Keratinocyte (primary cell): ENCODE results near the gene MRFAP1. TPM values are rescaled to one million over a fixed set of nuclear protein-coding genes. Genes with fewer than 3 reads are reported as not detected.

Source experiments
- DNase-seq: peaks from one replicate; pipeline ENCODE4 v3.0.0-alpha.2; 2011; ENCODE audit warnings: low read depth, missing footprints, low spot score
- FAIRE-seq: peaks from 2 replicates; lab custom pipeline; 2011; peaks lifted over from hg19 to GRCh38; lab: Jason Lieb, UNC
- H2AFZ ChIP-seq: 2 replicates; pipeline ENCODE4 v1.6.0; 2012; ENCODE audit warnings: low read length, control low read depth, inconsistent platforms; ENCODE audit not compliant: control insufficient read depth
- H3K27ac ChIP-seq: 2 replicates; pipeline ENCODE4 v1.5.1; 2011; ENCODE audit warnings: low read length; ENCODE audit not compliant: control insufficient read depth, insufficient read depth
- H3K27me3 ChIP-seq: 3 replicates; pipeline ENCODE4 v1.6.0; 2011; ENCODE audit warnings: low read length; ENCODE audit not compliant: control insufficient read depth, insufficient read depth; ENCODE audit errors: extremely low read depth
- H3K36me3 ChIP-seq, 2 experiments: 2 replicates in 1 of 2; 3 replicates in 1 of 2; pipeline ENCODE4 v1.5.1; 2011; ENCODE audit warnings: low read length in 2 of 2, mild to moderate bottlenecking in 1 of 2; ENCODE audit not compliant: control insufficient read depth in 2 of 2, insufficient read depth in 2 of 2; ENCODE audit errors: extremely low read depth in 1 of 2
- H3K4me1 ChIP-seq: 3 replicates; pipeline ENCODE4 v1.5.1; 2011; ENCODE audit warnings: low read length; ENCODE audit not compliant: control insufficient read depth, insufficient read depth; ENCODE audit errors: extremely low read depth
- H3K4me2 ChIP-seq: 3 replicates; pipeline ENCODE4 v1.6.0; 2011; ENCODE audit warnings: low read depth, low read length; ENCODE audit not compliant: control insufficient read depth, insufficient read depth; ENCODE audit errors: extremely low read depth
- H3K4me3 ChIP-seq, 3 experiments: fragments of 200-600 bp in 1 of 3; sonication (generic) in 1 of 3; 2 replicates in 2 of 3; 3 replicates in 1 of 3; pipeline ENCODE4 v1.5.1; 2011 to 2016; ENCODE audit warnings: low read length in 3 of 3, mild to moderate bottlenecking in 3 of 3, control low read depth in 2 of 3, inconsistent platforms in 1 of 3, low read depth in 1 of 3, mixed read lengths in 1 of 3, mixed run types in 1 of 3, moderate library complexity in 1 of 3; ENCODE audit not compliant: control insufficient read depth in 2 of 3, insufficient read depth in 2 of 3; ENCODE audit errors: extremely low read depth in 1 of 3
- H3K79me2 ChIP-seq: 2 replicates; pipeline ENCODE4 v1.6.0; 2012; ENCODE audit warnings: low read length; ENCODE audit not compliant: control insufficient read depth, insufficient read depth
- H3K9ac ChIP-seq: 3 replicates; pipeline ENCODE4 v1.6.0; 2011; ENCODE audit warnings: low read length; ENCODE audit not compliant: control insufficient read depth, insufficient read depth; ENCODE audit errors: extremely low read depth
- H3K9me1 ChIP-seq: 3 replicates; pipeline ENCODE4 v1.6.0; 2011; ENCODE audit warnings: low read length; ENCODE audit not compliant: control insufficient read depth, insufficient read depth; ENCODE audit errors: extremely low read depth
- H3K9me3 ChIP-seq: 2 replicates; pipeline ENCODE4 v1.5.1; 2012; ENCODE audit warnings: low read depth, low read length; ENCODE audit not compliant: control insufficient read depth
- H4K20me1 ChIP-seq: 3 replicates; pipeline ENCODE4 v1.6.0; 2011; ENCODE audit warnings: low read length; ENCODE audit not compliant: control insufficient read depth, insufficient read depth; ENCODE audit errors: extremely low read depth
- CTCF ChIP-seq, 3 experiments: IDR thresholded peaks in 1 of 3; conservative IDR thresholded peaks in 1 of 3; optimal IDR thresholded peaks in 1 of 3; 2 replicates in 2 of 3; 3 replicates in 1 of 3; pipeline versions ENCODE3 to v1.5.1; 2011; ENCODE audit warnings: low read length in 3 of 3, mild to moderate bottlenecking in 3 of 3, moderate library complexity in 2 of 3, control low read depth in 1 of 3, inconsistent platforms in 1 of 3; ENCODE audit not compliant: insufficient read depth in 2 of 3; ENCODE audit errors: extremely low read depth in 1 of 3
- EZH2 ChIP-seq: IDR thresholded peaks from one replicate; pipeline ENCODE4 v1.6.1; 2012; ENCODE audit warnings: inconsistent platforms, mild to moderate bottlenecking, low read length, moderate library complexity
- dilution Hi-C: fragments of 300-500 bp; cut with MboI; formaldehyde crosslinking; loops from one replicate; pipeline ENCODE4 v1.7.0; 2020; ENCODE audit warnings: low sequenced_read_pairs; ENCODE audit not compliant: extremely low pct_ligation_motif_present
- polyA minus RNA-seq, 3 experiments: library from RNA; depleted of rRNA, polyadenylated mRNA; stranded (reverse); fragments of >200 nt; gene quantifications; 1 replicate in 1 of 3; 2 replicates in 1 of 3; 3 replicates in 1 of 3; pipeline ENCODE4 v1.2.3, GENCODE V29; 2011
- polyA plus RNA-seq, 5 experiments: library from polyadenylated mRNA; depleted of rRNA in 3 of 5; stranded (reverse) in 3 of 5; stranded (forward) in 1 of 5; unstranded in 1 of 5; fragments of >200 nt; gene quantifications; 1 replicate in 1 of 5; 2 replicates in 3 of 5; 3 replicates in 1 of 5; pipeline versions ENCODE4 v1.2.1 to v1.2.3, GENCODE V29; 2011 to 2012; ENCODE audit warnings: missing spikeins in 2 of 5, low read depth in 1 of 5, low replicate concordance in 1 of 5

Gene MRFAP1
- polyA plus RNA-seq = 121 to 275 TPM (median 224 TPM) in 3 replicates
- polyA plus RNA-seq (2011; ENCODE audit: low read depth) = 328 TPM
- 191 and 208 TPM in 2 replicates for polyA plus RNA-seq (2011; cell fraction: cytosol; rRNA removed)
- polyA plus RNA-seq (2011; cell fraction: nucleus; rRNA removed) = 109 and 121 TPM in 2 replicates
- 208 and 319 TPM in 2 replicates for polyA plus RNA-seq (2012; ENCODE audit: low replicate concordance)
- polyA minus RNA-seq = 22.1 to 50.5 TPM (median 33.4 TPM) in 3 replicates
- 54.9 TPM for polyA minus RNA-seq (2011; cell fraction: cytosol; rRNA and poly(A)+ RNA removed)
- polyA minus RNA-seq (2011; cell fraction: nucleus; rRNA and poly(A)+ RNA removed) = 21.4 and 36.4 TPM in 2 replicates

GRCh38 chr4:6640292-6641163 lies at the start of gene MRFAP1:
MRFAP1 (plus strand) TSS chr4:6640685; CDS start chr4:6640863, 178 bp downstream.
- H3K4me2 ChIP-seq = peak within 1 kb of the TSS; percentile 75
- H3K4me3 ChIP-seq = peak within 1 kb of the TSS; percentile 81 to 91 (median 88)
- no peaks in the 10 kb centered on the region for H3K9me3 ChIP-seq
- H3K36me3 ChIP-seq = peaks cover 0 to 15% of the 10 kb centered on the region in 2 experiments
- DNase-seq = no peak
- dilution Hi-C loops = no loop called here
- peak within 1 kb of the TSS; percentile 87 for H2AFZ ChIP-seq
- H3K9me1 ChIP-seq = peaks cover 5% of the 10 kb centered on the region
- H3K27ac ChIP-seq = peak within 1 kb of the TSS; percentile 95
- H3K27me3 ChIP-seq = no peaks in the 10 kb centered on the region
- H3K4me1 ChIP-seq = peaks cover 11% of the 10 kb centered on the region
- peaks cover 26% of the 10 kb centered on the region for H3K79me2 ChIP-seq
- TF ChIP-seq EZH2 (no peak), CTCF (optimal IDR thresholded peaks at IDR 0.05 in 1 of 3, IDR thresholded peaks at IDR 0.05 in 1 of 3, conservative IDR thresholded peaks at IDR 0.05 in 1 of 3; ENCODE audit: extremely low read depth in 1 of 3, insufficient read depth in 2 of 3, low read length in 3 of 3) (no peak)
- H4K20me1 ChIP-seq = peaks cover 12% of the 10 kb centered on the region
- H3K9ac ChIP-seq = peak within 1 kb of the TSS; percentile 94
- no peak for FAIRE-seq

- Histone ChIP-seq H4K20me1 (no peaks in the 10 kb centered on the region), H3K9ac (no peak overlapping the region), H3K9me1 (no peaks in the 10 kb centered on the region), H3K4me3 (no peak overlapping the region), H3K27ac (no peak overlapping the region), H3K36me3 (peaks cover 0 to 9% of the 10 kb centered on the region in 2 experiments), H3K9me3 (no peaks in the 10 kb centered on the region), H3K4me2 (no peak overlapping the region), H3K79me2 (no peaks in the 10 kb centered on the region), H3K4me1 (no peaks in the 10 kb centered on the region), H3K27me3 (no peaks in the 10 kb centered on the region), H2AFZ (no peak overlapping the region)
- FAIRE-seq = no peak
- TF ChIP-seq EZH2 = no peak
- TF ChIP-seq CTCF (optimal IDR thresholded peaks at IDR 0.05 in 1 of 3, IDR thresholded peaks at IDR 0.05 in 1 of 3, conservative IDR thresholded peaks at IDR 0.05 in 1 of 3; ENCODE audit: extremely low read depth in 1 of 3, insufficient read depth in 2 of 3, low read length in 3 of 3) = no peak
- no peak for DNase-seq
- dilution Hi-C loops = no loop called here
Measured at GRCh38 chr4:6591313-6591712, 49.2 kb upstream of the MRFAP1 start.
